Ishikawa (cell line): ENCODE measurements around the gene FIGNL2.

Source experiments
- CEBPB ChIP-seq: IDR thresholded peaks from 2 replicates; pipeline ENCODE4 v1.6.1; 2012
- CREB1 ChIP-seq: IDR thresholded peaks from 2 replicates; pipeline ENCODE4 v1.6.1; 2012; ENCODE audit warnings: low read depth
- FOXM1 ChIP-seq: IDR thresholded peaks from 2 replicates; pipeline ENCODE4 v1.6.1; 2012; ENCODE audit warnings: low read depth, borderline replicate concordance
- MAX ChIP-seq: IDR thresholded peaks from 2 replicates; pipeline ENCODE4 v1.6.1; 2012

- no peak for TF ChIP-seq FOXM1
- TF ChIP-seq CEBPB: no peak
- no peak for TF ChIP-seq CREB1
- no peak for TF ChIP-seq MAX
Measured at GRCh38 chr12:51886021-51886710, 37.6 kb upstream of the FIGNL2 start.
